CD4-positive, alpha-beta T cell treated with Interleukin-17A for 1 hour (primary cell): ENCODE data around the gene NDUFB3.
"Not testable (repeated sequence)": the region's sequence is repeated elsewhere in the genome, so short reads cannot be mapped to it uniquely, and the experiment has no call there.

Experiments used
- DNase-seq: peaks from one replicate; pipeline ENCODE4 v3.0.0-alpha.2; 2020

The NDUFB3 gene

GRCh38 chr2:201100497-201100896 lies 28.7 kb downstream of the NDUFB3 start:
- no peak for DNase-seq

- DNase-seq, result no peak
Measured at GRCh38 chr2:201105759-201106158, 34.0 kb downstream of the NDUFB3 start.

DNA sequence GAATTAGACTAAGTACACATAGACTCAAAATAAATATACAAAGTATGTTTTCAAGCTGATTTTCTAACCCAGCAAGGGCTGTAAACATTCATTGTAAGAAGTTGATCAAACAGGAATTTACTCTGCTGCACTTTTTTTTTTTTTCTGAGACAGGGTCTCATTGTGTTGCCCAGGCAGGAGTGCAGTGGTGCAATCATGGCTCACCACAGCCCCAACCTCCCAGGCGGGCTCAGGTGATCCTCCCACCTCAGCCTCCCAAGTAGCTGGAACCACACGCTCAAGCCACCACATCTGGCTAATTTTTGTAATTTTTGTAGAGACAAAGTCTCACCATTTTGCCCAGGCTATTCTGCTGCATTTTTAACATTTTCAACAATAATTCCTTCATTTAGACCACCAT lies 35.8 kb downstream of the NDUFB3 start:
- no peak for DNase-seq

DNA sequence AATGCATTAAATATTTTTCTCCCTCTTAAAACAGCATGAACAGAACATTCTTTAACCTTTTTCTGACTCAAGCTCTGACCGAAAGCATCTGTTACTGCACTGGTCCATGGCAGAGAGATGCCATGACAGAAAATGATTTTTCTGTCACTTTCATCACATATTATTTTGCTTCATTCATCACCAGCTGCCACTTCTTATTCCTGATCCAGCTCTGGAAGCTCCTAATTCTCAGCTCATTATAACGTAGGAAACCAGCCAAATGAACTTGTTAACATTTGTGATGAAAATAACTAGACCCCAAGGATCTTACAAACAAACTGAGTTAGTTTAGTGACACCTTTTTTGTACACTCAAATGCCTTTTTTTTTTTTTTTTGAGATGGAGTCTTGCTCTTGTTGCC lies 36.5 kb downstream of the NDUFB3 start:
- DNase-seq, result no peak

GRCh38 chr2:201109186-201109585 lies 37.4 kb downstream of the NDUFB3 start:
- DNase-seq, result no peak

- no peak for DNase-seq
Measured at GRCh38 chr2:201110615-201111014, 38.8 kb downstream of the NDUFB3 start.

DNA sequence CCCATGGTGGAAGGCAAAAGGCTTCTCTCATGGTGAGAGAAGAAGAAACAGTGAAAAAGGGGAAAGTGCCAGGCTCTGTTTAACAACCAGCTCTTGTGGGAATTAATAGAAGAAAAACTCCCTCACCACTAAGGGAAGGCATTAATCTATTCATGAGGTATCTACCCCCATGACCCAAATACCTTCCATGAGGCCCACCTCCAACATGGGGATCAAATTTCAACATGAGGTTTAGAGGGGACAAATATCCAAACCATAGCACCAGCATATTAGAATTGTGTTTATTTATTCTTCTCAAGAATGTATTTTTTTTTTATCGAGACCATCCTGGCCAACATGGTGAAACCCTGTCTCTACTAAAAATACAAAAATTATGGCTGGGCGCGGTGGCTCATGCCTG lies 39.3 kb downstream of the NDUFB3 start:
- DNase-seq, result no peak

DNA sequence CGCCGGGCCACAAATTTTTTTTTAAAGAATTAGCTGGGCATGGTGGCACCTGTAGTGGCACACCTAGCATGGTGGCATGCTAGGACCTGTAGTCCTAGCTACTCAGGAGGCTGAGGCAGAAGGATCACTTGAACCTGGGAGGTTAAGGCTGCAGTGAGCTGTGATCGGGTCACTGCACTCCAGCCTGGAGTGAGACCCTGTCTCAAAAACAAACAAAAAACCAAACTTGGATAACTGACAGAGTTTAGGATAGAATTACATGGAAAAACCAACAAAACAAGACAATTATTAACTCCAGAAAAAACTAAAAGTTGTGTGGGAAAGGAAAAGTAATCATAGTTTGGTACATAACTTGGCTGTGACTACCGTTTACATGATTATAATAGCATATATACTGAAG lies 42.5 kb downstream of the NDUFB3 start:
- DNase-seq, result no peak

DNA sequence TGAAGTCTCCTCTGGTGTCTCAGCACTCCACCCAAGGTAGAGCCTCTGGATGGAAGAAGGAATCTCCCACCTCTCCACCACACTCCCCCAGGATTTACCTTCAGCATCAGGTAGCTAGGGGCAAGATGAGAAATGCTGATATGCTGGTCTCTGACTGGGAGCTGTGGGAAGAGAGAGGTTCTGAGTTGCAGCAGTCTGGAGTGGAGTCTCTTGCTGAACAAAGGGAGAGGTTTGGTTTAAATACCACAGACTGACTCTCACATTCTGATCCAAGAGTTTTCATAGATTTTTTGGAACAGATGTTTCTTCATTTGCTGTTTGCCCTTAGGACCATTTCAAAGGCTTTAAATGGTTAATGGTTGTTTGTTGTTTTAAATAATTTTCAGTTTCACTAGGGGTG lies 43.0 kb downstream of the NDUFB3 start:
- no peak for DNase-seq

DNA sequence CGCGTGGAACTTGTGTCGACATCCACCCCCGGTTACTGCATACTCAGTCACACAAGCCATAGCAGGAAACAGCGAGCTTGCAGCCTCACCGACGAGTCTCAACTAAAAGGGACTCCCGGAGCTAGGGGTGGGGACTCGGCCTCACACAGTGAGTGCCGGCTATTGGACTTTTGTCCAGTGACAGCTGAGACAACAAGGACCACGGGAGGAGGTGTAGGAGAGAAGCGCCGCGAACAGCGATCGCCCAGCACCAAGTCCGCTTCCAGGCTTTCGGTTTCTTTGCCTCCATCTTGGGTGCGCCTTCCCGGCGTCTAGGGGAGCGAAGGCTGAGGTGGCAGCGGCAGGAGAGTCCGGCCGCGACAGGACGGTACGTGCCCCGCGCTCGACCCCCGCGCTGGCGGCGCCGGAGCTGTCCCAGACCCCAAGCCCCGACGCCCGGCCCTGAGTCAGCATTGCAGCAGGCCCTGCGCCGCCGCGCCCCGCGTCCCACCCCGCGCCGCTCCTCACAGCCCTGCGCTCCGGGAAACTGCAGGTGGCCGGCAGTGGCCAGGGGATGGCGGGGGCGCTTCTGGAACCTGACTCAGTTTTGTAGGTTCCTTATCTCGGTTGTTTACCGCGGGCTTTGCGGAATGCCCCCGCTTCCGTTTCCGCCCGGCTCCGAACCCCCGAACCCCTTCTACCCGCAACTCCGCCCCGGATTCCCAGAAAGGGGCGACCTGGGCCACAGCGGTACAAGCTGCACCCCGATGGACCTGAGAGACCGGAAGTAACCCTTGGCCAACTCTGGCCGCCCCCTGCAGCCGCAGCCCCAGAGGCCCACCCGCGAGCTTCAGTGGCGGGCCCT lies 44.5 kb downstream of the NDUFB3 start, which contains the start of gene CFLAR:
Gene CFLAR, plus strand, starts transcription at position 50 of the 844 bp plus-strand sequence. CDS start 13,702 bp downstream, outside the sequence.
- peak; percentile 86 for DNase-seq

GRCh38 chr2:201116959-201117734 lies 45.3 kb downstream of the NDUFB3 start:
- peak; percentile 83 for DNase-seq

GRCh38 chr2:201117735-201118094 lies 45.9 kb downstream of the NDUFB3 start:
- DNase-seq, result not testable (repeated sequence)

DNA sequence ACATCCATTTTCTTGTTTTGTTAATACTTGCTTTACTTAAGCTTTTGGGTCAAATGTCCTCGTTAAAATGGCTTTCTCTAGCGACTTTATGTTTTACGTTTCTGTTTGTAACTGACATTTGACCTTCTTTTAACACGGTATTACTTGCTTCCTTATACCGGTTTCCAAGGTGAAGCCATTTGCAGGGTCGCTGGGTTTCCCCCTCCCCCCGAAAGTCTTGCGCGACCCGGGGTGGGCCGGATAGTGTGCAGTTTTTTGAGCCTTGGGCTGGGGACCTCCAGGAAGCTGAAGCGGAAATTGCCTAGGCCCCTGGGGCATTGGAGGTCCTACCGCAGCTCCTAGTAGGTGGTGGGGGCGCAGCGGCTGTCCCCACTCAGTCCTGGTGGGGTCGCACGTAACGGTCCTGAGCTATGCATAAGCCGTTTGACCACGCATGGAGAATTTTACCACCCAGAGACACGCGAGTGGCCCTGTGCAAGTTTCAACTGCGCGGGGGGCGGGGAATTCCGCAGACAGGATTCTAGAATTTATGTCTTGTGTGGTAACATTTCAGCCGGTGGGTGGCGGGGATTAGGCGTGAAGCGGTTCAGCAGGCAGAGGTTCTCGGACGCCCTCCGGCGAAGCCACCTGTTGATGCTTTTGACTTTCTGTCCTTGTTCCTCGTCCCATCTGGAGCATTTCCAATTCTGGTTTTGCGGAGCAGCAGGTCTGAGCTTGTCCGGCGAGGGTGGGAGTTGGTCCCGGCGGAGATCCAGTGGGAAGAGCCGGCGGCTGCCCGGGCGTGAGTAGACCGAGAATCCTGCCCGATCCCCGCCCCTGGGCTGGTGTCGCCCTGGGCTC lies 46.5 kb downstream of the NDUFB3 start:
- peak; percentile 90 for DNase-seq

DNA sequence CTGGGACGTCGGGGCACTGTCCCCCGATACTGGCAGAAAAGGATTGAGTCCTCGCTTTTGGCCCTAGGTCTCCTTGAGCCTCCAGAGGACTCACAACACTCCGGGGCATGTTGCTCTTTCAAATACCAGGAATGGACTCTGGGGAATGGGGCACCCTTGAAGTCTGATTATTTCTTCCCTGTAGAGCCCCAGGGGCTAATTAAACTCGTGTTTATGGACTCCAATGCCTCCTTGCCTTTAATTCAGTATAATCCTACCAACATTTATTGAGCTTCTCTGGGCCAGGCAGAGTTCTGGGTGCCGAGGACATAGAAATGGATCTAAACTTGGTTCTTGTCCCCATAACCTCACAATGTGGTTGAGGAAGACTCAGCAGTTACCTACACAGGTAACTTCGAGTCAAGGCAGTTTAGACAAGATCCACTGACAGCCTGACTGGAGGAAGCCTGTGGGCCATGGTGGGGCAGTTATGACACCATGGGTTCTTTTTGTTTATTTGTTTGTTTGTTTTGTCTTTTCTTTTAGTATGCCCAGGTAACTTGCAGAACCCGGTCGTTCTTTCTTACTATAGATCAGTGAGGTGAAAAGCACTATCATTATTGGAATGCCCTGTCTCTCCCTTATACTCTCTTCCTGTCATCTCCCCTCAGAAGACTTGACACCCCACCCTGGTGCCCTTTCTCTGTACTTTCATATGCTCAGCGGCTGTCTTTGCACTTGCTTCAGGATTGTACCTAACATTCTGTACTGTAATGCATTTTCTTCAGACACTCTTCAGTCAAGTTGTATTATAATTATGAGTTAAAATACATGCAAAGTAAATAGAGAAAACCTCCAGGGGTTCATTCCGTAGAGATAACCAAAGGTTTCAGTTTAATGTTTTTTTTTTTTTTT lies 47.4 kb downstream of the NDUFB3 start:
- DNase-seq, result peak; percentile 54

DNA sequence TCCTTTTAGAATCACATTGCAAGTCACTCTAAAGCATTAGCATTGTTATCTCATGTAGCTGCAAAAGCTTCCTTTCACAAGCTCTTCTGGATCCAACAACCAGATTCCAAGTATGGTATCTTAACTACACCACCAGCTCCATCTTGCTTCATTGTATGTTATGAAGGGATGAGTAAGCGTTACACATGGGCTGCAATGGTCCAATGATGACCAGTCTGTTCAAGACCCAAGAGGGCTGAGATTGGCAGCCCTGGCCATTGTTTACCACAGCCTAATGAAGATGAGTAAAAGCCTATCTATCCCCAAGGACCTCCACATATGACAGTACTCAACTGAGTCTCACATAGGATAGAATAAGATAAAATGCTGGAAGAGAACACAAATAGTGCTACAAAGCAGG lies 50.5 kb downstream of the NDUFB3 start:
- peak; percentile 17 for DNase-seq

GRCh38 chr2:201126308-201127151 lies 54.7 kb downstream of the NDUFB3 start:
- peak; percentile 59 for DNase-seq

DNA sequence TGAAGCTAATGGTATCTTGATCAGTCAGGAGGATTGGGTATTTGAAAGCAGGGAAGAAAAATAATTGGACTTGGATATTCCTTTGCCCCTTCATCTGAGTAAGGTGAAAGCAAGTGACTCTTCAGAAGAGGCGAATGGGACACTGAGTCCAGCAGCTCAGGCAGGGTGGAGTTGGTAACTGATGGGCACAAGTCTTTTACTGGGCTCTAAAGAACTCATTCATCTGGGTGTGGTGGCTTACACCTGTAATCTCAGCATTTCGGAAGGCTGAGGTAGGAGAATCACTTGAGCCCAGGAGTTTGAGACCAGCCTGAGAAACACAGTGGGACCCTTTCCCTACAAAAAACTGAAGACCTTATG lies 55.3 kb downstream of the NDUFB3 start:
- no peak for DNase-seq

GRCh38 chr2:201127570-201127969 lies 55.8 kb downstream of the NDUFB3 start:
- DNase-seq, result peak; percentile 53

DNA sequence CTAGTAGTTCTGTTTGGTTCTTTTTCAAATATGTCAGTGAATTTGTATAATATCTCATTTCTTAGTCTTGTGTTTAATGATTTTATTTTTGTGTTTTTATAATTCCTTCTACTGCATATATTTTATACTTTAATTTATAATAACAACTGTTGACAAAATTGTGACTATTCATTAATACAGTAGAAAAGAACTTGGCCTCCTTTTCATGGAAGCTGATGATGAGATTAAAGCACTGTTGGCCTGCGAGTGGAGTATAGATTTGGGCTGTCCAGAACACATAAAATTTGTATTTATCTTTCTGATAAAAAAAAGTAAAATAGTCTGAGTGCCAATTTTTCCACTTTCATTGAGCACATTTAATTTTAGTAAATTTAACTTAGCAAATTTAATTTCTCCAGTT lies 56.2 kb downstream of the NDUFB3 start:
- no peak for DNase-seq

GRCh38 chr2:201128933-201129505 lies 57.2 kb downstream of the NDUFB3 start:
- DNase-seq, result peak; percentile 52
